ENCODE measurements around the gene CASD1.

CASD1 gene

GRCh38 chr7:94525923-94526322 is 16.3 kb downstream of the CASD1 start (continued):
- no peak for TF ChIP-seq PATZ1 (CRISPR knock-in tag; IDR thresholded peaks at IDR 0.05; ENCODE audit: borderline replicate concordance)
- TF ChIP-seq RARB (CRISPR knock-in tag; IDR thresholded peaks at IDR 0.05): no peak
- TF ChIP-seq ZFP30 (CRISPR knock-in tag; IDR thresholded peaks at IDR 0.05): no peak
- no peak for TF ChIP-seq ZFP3 (CRISPR knock-in tag; IDR thresholded peaks at IDR 0.05)
- TF ChIP-seq ARNTL (CRISPR knock-in tag; IDR thresholded peaks at IDR 0.05; ENCODE audit: borderline replicate concordance, low read depth): no peak
- no peak for TF ChIP-seq ESRRG (CRISPR knock-in tag; IDR thresholded peaks at IDR 0.05)
- no peak for TF ChIP-seq ISL1 (CRISPR knock-in tag; IDR thresholded peaks at IDR 0.05)

GRCh38 chr7:94529516-94529915 is 19.9 kb downstream of the CASD1 start:
- no peak for ATAC-seq
- no peak for TF ChIP-seq TSHZ2 (CRISPR knock-in tag; IDR thresholded peaks at IDR 0.05)
- no peak for TF ChIP-seq ZNF8 (CRISPR knock-in tag; IDR thresholded peaks at IDR 0.05)
- TF ChIP-seq CREB5 (CRISPR knock-in tag; IDR thresholded peaks at IDR 0.05; ENCODE audit: low read depth): no peak
- TF ChIP-seq BACH2 (CRISPR knock-in tag; IDR thresholded peaks at IDR 0.05; ENCODE audit: borderline replicate concordance): no peak
- TF ChIP-seq RARB (CRISPR knock-in tag; IDR thresholded peaks at IDR 0.05): no peak
- TF ChIP-seq ZC3H10 (CRISPR knock-in tag; IDR thresholded peaks at IDR 0.05): no peak
- TF ChIP-seq CSRNP3 (CRISPR knock-in tag; IDR thresholded peaks at IDR 0.05): no peak
- no peak for TF ChIP-seq ESRRG (CRISPR knock-in tag; IDR thresholded peaks at IDR 0.05)

- TF ChIP-seq ARNTL (CRISPR knock-in tag; IDR thresholded peaks at IDR 0.05; ENCODE audit: borderline replicate concordance, low read depth): no peak
- TF ChIP-seq POU6F1 (CRISPR knock-in tag; IDR thresholded peaks at IDR 0.05; ENCODE audit: borderline replicate concordance, low read depth): no peak
- TF ChIP-seq ZFP30 (CRISPR knock-in tag; IDR thresholded peaks at IDR 0.05): no peak
- TF ChIP-seq GLIS3 (CRISPR knock-in tag; IDR thresholded peaks at IDR 0.05): no peak
- no peak for TF ChIP-seq ZNF8 (CRISPR knock-in tag; IDR thresholded peaks at IDR 0.05)
- TF ChIP-seq CREB5 (CRISPR knock-in tag; IDR thresholded peaks at IDR 0.05; ENCODE audit: low read depth): no peak
- TF ChIP-seq PPARA (CRISPR knock-in tag; IDR thresholded peaks at IDR 0.05; ENCODE audit: borderline replicate concordance): no peak
- ATAC-seq: no peak
Measured at GRCh38 chr7:94530109-94530508, 20.5 kb downstream of the CASD1 start.

- ATAC-seq: no peak
- TF ChIP-seq ISL1 (CRISPR knock-in tag; IDR thresholded peaks at IDR 0.05): no peak
- no peak for TF ChIP-seq TOX (CRISPR knock-in tag; IDR thresholded peaks at IDR 0.05; ENCODE audit: borderline replicate concordance)
- no peak for TF ChIP-seq TSHZ2 (CRISPR knock-in tag; IDR thresholded peaks at IDR 0.05)
- no peak for TF ChIP-seq ZNF8 (CRISPR knock-in tag; IDR thresholded peaks at IDR 0.05)
- TF ChIP-seq CSDC2 (CRISPR knock-in tag; IDR thresholded peaks at IDR 0.05): no peak
- no peak for TF ChIP-seq ZFP3 (CRISPR knock-in tag; IDR thresholded peaks at IDR 0.05)
- TF ChIP-seq BACH2 (CRISPR knock-in tag; IDR thresholded peaks at IDR 0.05; ENCODE audit: borderline replicate concordance): no peak
- no peak for TF ChIP-seq ARNTL (CRISPR knock-in tag; IDR thresholded peaks at IDR 0.05; ENCODE audit: borderline replicate concordance, low read depth)
- no peak for TF ChIP-seq CREB5 (CRISPR knock-in tag; IDR thresholded peaks at IDR 0.05; ENCODE audit: low read depth)
- TF ChIP-seq RARB (CRISPR knock-in tag; IDR thresholded peaks at IDR 0.05): no peak
- no peak for TF ChIP-seq TCF4 (CRISPR knock-in tag; IDR thresholded peaks at IDR 0.05; ENCODE audit: borderline replicate concordance)
- TF ChIP-seq OSR1 (CRISPR knock-in tag; IDR thresholded peaks at IDR 0.05): no peak
Measured at GRCh38 chr7:94532676-94533075, 23.1 kb downstream of the CASD1 start.
